Iris pigment epithelial cell (primary cell): ENCODE data around the gene RCAN1.
A peak's percentile ranks its signal among the peaks of the same experiment; 100 is the strongest.

Experiments
- DNase-seq: peaks from one replicate; pipeline ENCODE4 v3.0.0-alpha.2; 2011; ENCODE audit warnings: low read depth

The RCAN1 gene

DNA sequence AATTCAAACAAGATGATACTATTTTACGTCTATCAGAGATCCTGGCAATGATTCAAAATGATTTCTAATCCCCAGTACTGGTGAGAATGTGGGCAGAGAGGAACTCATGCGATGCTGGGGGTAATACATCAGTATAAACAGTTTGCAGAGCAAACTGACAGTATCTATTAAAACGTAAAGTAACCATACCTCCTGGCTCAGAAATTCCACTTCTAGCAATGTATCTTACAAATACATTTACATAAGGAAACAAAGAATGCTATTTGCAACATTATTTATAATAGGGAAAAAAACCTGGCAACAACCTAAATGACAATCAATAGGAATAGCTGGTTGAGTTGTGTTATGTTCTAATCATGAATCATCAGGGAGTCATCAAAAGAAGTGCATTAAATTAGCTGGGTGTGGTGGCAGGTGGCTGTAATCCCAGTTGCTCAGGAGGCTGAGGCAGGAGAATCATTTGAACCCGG, 15.9 kb downstream of the RCAN1 start:
- DNase-seq: peak; percentile 46

DNA sequence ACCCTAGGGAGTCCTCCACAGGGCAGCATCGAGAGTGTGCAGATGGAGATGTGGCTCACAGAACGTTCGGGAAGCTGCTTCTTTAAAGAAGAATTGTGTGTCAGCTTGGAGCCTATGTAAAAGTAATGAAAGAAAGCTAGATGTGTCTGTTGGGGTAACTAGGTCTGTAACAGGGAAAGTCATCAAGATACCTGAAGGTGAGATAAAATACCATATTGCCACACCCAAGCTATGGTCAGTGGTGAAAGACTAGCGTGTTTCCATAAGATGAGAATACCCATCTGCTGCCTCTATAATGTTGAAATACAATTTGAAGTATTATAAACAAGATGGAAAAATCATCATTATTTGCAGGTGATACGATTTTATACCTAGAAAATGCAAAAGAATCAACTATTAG, 17.5 kb downstream of the RCAN1 start:
- DNase-seq: no peak

DNA sequence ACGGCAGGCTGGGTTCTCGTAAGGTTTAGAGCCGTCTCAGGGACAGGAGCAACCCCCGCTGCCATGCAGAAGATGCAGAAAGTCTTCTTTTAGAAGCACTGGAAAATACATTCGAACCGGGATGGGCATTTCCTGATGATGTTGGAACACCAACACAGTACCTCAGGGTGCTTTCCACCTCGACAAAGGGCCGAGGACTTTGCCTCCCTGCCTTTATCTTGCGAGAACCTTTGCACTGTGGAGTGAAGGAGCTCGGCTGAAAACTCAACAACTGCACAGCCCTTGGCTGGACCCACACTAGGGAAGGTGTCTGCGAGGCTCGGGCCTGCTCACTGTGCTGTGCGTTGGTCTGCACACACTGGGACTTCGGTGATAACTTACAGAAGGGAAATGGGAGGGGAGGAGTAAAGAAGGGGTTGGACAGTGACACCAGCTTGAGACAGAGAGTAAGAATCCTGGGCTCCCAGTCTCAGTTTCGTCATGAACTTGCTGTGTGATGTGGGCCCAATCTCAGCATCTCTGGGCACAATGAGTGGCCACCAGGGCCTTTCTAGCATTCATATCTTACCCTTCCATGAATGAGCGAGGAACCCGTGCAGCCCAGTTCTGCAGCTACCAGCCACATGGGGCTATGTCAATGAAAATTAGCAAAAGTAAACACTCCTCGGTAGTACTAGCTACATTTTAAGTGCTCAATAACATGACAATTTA, 18.2 kb downstream of the RCAN1 start:
- DNase-seq: no peak

DNA sequence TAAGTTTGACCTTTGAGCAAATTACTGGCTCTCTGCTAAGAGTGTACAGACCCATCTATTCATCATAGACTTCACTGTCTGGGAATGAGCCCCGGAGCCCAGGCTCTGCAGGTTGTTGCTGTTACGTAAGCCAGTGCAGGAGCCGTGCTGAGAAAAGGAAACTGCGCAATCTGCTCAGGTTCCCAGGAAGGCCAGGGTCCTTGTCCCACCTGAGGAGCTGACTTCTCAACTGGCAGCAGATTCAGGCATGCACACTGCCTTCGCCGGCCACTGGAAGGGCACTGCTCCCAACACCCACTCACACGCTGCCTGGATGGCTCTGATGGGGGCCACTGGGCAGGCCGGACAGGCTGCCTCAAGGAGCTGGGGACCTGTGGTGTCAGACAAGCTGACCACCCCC, 19.5 kb downstream of the RCAN1 start:
- peak; percentile 50 for DNase-seq

DNA sequence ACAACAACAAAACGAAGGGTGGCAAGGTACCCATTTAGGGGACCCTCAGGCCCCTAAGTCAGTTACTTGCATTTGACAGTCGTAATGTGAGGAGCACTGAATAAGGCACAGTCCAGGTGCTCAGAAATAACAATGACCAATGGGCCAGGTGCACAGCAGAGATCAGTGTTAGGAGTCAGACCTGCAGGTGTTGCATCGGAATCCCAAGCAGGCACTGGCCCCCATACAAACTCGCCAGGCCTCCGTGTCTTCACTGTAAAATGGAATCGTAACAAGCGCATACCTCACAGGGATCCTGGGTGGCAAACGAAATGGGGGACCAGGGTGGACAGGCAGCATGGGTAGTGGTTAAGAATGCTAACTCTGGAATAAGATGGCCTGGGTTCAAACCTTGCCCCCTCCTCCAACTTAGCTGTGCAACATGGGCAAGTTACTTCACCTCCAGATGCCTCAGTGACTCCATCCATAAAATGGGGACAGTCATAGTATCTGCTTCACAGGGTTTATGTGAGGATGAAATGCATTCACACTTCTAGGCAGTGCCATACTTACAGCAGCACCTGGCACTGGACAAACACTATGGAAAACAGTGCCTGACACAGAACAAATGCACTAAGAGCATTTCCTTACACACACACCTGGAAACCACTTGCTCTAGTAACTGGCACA, 20.2 kb downstream of the RCAN1 start:
- no peak for DNase-seq

DNA sequence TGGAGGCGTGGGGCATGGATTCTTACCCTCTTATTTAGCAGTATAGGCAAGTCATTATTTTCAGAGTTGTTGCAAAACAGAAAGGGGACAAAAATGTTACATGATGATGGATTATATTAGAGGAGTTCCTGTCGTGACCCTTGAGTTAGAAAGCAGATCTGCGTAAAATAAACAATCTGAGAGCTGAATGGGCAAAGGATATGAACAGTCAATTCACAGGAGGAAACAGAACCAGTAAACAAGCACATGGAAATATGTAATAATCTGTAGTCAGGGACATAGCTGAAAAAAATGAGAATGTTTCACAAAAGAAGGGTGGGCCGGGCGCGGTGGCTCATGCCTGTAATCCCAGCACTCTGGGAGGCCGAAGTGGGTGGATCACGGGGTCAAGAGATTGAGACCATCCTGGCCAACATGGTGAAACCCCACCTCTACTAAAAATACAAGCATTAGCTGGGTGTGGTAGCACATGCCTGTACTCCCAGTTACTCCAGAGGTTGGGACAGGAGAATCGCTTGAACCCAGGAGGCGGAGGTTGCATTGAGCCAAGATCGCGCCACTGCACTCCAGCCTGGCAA, 20.9 kb downstream of the RCAN1 start:
- peak; percentile 58 for DNase-seq

DNA sequence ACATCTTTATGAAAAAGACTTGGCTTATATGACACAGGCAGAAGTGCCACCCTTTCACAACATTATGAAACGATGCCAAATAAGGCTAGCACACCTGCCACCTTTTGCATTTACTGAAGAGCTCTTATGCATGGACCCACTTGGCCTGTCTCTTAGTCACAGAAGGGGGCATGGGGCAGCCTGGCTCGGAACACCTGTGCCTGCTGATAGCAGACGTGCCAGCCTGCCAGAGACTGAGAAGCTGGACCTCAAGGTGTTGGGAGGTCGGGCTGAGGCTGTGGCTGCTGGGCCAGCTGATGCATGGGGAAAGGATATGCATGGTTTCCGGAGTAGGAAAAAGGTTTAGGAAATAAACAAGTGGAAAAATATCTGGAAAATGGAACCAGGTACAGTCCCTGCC, 21.5 kb downstream of the RCAN1 start:
- no peak for DNase-seq

DNA sequence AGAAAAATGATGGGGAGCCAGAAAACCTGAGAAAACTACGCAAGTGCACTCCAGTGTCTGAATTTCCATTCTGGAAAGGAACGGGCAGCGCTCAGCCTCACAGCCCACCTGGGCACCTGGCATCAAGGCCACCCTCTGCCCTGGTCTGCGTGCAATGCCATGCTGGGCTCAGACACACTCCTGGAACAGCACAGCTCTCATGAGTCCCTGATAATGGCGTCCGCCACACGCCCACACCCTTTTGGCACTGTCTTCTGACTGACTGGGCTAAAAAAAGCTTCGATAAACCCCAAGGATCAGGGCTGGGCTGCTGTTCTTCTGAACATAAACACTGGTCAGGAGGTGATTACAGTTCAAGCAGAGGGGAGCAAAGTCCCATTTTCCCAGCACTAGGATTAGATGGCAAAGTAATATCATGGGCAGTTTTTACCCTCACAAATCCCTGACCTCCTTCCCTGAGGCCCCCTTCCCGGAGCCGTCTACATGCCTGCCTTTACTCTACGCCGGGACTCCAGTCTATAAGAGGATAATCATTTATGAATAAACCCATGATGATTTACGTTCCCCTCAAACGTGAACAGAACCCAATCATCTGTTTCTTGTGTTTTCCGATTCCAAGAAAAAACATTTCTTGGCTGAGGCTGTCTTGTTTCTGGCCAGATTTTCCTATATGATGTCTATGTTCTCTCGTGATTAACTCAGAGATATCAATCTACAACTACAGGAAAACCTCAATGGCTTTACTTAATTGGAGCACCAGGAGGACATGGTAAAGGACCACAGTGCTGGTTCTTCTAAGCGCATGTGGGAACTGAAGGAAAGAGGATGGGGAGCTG, 22.6 kb downstream of the RCAN1 start:
- peak; percentile 74 for DNase-seq

DNA sequence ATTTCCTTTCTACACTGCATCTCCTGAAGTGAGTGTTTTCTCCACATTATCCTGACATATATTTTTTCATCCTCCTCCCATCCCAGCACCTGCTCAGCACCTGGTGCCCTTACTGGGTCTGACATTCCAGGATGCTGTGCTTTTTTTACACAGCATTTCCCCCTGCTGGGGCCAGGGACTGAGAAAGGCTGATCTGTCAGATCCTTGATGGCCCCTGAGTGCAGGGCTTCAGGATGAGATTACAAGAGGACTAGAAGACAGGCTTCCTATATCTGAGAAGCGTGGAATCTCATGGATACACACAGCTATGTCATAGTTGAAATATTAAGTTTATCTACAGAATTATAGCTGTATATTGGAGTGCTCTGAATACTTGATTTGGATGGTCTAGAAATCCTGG, 24.4 kb downstream of the RCAN1 start:
- DNase-seq: no peak

DNA sequence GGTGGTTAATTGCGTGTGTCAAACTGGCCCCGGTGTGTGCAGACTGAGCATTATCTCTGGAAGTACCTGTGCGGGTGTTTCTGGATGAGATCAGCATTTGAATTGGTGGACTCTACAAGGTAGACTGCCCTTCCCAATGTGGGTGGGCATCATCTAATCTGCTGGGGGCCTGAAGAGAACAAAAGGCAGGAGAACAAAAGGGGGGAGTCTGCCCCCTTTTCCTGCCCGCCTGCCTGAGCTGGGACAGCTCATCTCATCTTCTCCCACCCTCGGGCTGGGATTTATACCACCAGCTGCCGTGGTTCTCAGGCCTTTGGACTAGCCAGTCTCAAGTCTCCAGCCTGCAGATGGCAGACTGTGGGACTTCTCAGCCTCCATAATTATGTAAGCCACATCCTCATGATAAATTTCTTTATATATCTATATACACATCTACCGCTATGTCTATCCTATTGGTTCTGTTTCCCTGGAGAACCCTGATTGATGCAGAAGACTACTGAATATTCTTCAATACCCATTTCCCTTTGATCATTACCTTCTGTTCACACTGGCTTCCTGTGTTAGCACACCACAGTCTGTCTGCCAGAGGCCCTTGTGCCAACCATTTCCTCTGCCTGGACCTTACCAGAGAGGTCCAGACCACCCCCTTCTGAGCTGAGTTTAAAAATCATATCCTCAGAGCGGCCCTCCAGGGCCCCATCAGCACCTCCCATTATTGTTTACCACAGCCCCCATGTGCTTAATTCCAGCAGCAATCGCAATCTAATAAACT, 25.2 kb downstream of the RCAN1 start:
- no peak for DNase-seq

DNA sequence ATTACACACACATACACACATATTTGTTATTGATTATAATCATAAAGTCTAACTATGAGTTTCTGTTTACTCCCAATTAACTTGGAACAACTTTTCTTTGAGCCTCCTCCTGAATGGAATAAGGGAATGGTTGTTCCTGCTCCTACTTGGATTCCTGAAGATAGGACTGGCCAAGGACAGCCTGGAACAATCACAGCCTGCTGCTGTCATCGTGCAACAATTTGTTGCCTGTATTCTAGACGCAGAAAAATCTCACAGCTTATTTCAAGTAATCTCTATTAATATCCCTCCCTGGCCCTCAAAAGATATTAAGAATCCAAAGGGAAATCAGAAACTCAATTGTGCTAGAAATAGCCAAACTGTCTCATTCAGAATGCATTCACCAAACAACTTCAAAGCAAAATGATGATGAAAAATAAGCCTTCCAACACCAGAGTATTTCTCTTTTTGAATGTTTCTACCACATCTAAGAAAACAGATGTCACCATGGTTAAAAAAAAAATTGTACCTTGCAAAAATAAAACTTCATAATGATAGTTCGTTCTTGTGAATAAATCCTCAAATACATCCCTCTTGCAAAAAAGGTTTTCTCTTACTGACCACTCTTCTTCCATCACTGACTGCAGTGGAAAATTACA, 30.9 kb downstream of the RCAN1 start:
- DNase-seq: no peak

DNA sequence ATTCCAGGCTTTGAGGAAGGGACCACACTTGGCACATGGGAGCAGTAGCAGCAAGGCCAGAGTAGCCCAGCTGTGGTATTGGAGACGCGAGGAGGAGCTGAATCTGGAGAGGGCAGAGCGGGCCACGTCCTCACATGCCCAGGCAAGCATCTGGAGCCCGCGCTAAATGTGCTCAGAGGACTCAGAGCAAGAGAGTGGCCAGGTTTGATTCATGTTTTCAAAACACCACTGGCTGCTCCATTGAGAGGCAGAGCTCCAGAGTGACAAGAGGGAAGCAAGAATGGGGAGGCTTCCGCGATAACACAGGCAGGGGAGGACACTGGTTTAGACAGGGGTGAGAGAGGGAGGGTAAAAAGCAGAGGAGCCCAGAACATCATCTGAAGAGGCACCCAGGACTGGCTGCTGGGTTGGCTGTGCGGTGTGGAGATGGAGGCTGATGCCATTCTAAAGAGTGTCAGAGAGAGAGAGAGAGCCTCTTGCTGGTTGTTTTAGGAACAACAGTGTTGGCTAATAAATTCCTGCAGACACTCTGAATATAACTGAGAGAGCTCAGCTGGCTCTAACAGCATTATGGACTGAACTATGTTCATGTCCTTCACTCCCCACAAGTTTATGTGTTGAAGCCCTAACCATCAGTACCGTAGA, 32.3 kb downstream of the RCAN1 start:
- peak; percentile 62 for DNase-seq

DNA sequence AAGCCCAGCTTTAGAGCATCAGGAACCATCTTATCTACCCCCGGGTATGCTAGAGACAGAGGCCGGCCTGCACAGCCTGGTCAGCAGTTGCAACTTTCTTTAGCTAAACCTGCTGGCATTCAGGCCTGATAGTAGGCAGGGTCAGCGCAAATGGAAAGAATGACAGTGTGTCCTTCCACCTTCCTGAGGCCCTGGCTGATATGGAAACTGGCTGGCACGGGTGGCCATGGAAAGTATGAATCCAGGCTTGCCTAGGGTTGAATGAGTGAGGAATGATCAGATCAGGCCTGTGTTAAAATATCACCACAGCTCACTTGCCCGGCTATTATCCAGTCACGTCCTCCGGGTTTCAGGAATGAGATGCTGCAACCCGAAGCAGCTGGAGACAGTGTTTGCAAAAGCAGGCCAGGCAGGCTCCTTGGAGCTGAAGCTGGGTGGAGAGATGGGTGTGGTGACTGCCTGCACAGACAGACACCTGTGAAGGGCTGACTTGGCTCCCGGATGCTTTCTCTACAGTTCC, 34.7 kb downstream of the RCAN1 start:
- no peak for DNase-seq

DNA sequence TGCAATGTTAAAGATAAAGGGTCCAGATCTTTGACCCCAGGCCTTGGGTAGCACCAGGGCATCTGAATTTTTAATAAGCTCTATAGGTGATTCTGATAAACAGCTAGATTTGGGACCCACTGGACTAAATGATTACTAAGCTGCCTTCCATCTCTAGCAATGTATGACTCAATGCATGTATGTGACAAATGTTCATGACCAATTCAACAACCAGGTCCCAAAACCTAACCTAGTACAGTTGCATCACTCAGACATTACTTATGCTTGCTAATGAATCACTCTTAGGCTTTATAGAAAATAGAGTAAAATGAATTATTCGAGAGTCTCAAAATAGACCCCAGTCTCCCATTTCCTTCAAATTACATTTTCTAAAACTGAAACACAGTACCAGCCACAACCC, 35.5 kb downstream of the RCAN1 start:
- peak; percentile 63 for DNase-seq

DNA sequence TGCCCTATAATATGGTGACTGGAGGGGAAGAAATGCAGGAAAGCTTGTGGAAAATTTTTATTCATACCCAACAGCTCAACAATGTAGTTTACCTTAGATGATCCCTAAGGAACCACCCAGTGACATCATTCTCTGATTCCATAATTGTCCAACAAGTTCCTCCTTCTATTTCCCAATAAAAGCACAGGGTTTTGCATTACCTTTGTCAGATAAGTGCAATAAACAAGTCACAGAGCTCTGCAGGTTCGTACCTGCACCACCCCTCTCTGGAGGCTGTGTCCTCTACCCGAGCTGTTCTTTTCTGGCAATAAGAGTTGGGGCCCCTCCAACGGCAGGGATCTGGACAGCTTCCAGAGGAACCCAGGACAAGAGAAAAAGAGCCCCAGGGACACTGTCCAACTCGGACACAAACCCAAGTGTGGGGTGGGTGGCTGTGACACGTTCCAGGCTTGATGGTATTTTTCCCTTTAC, 38.8 kb downstream of the RCAN1 start:
- no peak for DNase-seq

DNA sequence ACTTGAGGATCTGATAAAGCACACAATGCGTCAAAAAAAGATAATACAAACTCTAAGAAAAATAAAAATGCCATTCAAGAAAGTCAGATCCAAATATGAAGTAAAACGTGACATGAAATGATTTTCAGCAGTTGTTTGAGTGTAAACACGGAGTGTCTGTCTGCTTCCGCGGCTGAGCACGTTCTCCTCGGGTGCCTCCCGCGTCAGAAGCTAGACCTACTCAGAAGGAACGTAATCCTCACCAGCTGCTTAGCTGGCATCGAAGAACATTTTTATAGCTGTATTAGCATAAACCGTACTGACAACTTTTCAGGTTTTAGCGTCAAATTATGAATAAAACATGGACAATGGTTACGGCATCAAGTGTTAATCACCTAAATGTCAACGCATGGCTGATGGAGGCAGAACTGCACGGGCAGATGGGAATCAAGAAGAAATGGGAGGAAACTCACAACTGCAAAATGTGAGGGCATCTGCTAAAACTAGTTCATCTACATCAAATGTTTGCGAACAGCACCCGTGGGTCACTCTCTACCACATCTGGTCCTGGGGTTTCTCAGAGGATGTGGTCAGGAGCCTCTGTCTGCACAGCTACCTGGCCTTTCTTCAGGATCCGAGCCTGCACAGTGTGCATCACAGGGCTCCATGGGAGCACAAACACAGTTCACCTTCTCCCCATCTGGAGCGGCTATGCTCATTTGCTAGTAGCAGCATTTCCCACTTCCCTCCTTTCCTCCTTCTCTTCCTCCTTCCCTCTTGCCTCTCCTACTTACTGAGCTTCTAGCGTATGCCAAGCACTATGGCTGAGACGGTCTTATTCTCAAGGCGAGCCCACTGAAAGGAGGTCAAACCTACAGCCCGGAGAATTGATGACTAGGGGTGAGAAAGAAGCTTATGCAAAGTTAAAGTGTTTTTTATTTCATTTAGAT, 40.0 kb downstream of the RCAN1 start:
- DNase-seq: no peak

DNA sequence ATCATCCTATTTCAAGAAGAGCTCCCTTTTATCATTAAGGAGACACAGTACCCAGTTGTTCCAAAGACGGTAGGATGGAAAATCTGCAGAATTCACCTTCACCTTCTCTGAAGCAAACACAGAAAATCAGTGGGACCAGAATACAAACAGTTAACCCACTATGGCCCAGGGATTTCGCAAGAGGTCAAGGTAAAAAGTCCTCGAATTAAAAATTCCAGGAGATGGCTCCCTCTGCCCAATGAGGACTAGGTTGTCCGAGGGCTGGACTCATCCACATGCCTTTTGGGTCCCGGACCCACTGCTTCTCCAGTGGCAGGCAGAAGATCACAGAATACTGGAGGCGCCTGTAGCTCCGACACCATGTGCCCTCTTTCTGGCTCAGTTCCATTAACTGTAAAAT, 42.9 kb downstream of the RCAN1 start:
- DNase-seq: no peak

DNA sequence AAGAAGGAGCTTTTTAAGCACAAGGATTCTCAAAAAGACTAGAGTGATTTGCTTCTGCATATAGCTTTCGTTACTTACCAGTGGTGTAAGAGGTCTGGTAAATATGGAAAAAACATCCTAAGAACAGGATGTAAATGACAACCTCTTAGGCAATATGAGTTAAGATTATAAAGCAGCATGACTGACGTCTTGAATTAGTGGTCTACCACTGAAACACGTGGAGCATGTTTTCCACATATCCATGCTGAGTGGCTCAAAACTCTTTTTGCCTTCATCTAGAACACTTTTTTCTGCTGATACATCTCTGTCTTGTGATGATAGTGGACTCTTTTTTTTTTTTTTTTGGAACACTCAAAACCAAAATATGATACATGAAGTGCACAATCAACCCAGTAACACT, 44.6 kb downstream of the RCAN1 start:
- DNase-seq: peak; percentile 45

DNA sequence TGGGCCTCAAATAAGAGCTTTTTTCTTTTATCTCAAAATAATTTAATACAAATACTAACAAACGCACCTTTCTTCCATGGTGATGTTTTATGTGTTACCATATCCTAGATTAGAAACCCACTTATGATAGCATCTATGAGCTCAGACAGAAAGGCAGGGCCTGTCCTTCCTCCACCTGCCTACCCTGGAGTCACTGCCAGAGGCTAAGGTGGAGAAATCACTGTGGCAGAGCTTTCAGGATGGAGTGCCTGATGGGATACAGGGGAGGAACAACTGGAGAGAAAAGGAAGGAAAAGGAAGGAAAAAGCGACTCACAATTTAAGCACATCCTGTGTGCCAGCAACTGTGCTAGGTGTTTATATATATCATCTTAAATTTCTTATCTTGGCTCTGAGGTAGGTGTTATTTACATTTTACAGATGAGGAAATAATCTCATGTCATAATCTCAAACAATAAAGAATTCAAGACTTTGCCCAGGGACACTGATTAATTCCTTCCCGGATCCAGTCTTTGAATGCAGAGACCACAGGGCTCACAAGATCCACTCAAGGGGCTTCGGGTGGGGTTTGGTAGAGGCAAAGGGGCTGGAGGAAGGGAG, 45.4 kb downstream of the RCAN1 start:
- DNase-seq: no peak
